Upper lobe of left lung (tissue), 4 donors: ENCODE data around the gene SLC2A2.

ENCODE experiments used
- POLR2AphosphoS5 ChIP-seq, 2 donors: sonication (generic); formaldehyde crosslinking; IDR thresholded peaks; one replicate each; pipeline ENCODE4 v1.5.1; 2017; ENCODE audit warnings: antibody characterized with exemption in 2 of 2
- TF ChIP-seq, protein P1 (sequence below), 6 experiments: fragments of 450-650 bp in 4 of 6; fragments of 200-600 bp in 2 of 6; sonication (generic) in 2 of 6; IDR thresholded peaks; one replicate each; pipeline ENCODE4 v1.5.1; 2016 to 2019; ENCODE audit warnings: antibody characterized with exemption in 6 of 6

DNA sequence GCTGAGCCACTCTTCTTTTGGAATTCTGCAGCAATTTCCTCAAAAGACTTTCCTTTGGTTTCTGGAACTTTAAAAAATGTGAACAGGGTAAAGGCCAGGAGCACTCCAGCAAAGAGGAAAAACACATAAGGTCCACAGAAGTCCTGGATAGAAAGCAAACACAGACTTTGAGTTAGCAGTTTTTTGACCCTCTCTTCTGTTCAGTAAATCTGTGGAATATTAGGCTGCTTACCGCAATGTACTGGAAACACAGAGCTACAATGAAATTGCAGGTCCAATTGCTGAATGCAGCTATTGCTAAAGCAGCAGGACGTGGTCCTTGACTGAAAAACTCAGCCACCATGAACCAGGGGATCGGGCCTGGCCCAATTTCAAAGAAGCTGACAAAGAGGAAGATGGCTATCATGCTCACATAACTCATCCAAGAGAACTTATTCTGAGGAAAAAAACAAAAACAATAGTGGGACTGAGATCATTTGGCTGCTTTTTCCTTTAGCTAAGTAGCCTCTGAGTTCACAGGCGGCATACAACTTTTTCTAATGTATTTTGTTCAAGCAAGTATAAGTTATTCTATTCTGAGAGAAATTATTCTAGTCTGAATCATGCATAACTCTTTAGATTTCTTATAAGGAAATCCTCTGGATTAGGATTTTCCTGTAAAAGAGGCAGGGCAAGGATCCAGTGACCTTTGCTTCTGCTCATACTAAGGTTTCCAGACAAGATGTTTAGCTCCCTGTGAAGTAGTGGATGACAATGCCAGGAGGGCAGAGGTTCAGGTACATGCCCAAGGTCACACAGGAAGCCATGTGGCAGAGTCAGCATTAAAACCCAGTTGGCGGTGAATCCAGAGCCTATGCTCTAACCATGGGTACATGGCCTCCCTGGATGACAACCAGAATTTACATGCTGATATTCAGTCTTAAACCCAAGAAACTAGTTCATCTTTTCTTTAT lies 28.3 kb downstream of the SLC2A2 start:
- no peak for TF ChIP-seq POLR2AphosphoS5 (IDR thresholded peaks at IDR 0.05)
- TF ChIP-seq, protein P1, sequence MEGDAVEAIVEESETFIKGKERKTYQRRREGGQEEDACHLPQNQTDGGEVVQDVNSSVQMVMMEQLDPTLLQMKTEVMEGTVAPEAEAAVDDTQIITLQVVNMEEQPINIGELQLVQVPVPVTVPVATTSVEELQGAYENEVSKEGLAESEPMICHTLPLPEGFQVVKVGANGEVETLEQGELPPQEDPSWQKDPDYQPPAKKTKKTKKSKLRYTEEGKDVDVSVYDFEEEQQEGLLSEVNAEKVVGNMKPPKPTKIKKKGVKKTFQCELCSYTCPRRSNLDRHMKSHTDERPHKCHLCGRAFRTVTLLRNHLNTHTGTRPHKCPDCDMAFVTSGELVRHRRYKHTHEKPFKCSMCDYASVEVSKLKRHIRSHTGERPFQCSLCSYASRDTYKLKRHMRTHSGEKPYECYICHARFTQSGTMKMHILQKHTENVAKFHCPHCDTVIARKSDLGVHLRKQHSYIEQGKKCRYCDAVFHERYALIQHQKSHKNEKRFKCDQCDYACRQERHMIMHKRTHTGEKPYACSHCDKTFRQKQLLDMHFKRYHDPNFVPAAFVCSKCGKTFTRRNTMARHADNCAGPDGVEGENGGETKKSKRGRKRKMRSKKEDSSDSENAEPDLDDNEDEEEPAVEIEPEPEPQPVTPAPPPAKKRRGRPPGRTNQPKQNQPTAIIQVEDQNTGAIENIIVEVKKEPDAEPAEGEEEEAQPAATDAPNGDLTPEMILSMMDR (IDR thresholded peaks at IDR 0.05): no peak
